Measurements from ENCODE around the gene CLSTN1. TPM values are rescaled to one million over a fixed set of nuclear protein-coding genes. Genes with fewer than 3 reads are reported as not detected.
A peak's percentile ranks its signal among the peaks of the same experiment; 100 is the strongest.

Gene CLSTN1
- total and polyA plus RNA-seq, 2 donors (not counting 1 experiment from before 2014, with no cell fraction given), result 34.9 to 81.4 TPM

- 89% methylated on average over 8 of the region's 9 CpGs for WGBS (ENCODE audit: insufficient coverage)
- peak overlapping the region; percentile 32 for H3K27ac Mint-ChIP-seq
- H3K4me2 ChIP-seq (replicated peaks; ENCODE audit: low read depth, low read length, poor library complexity, severe bottlenecking), result no peak overlapping the region
- H3K79me2 ChIP-seq (ENCODE audit: control insufficient read depth, insufficient read depth, low read length), result peaks cover 11% of the 10 kb centered on the region
- CTCF ChIA-PET, result interaction anchor here (1.0 to 2.2 kb wide), 2 partner anchors 12 to 110 kb away, joined by 4 to 7 read pairs; no protein-coding TSS in a partner anchor
- ATAC-seq (ENCODE audit: low read depth), result no peak
- no peak overlapping the region for H3K9ac ChIP-seq (ENCODE audit: low read length)
- H3K36me3 ChIP-seq (replicated peaks in 1 of 2; ENCODE audit: control extremely low read depth in 1 of 2, control insufficient read depth in 1 of 2, extremely low read depth in 1 of 2, insufficient read depth in 2 of 2, low read length in 1 of 2), result peaks cover 0 to 83% of the 10 kb centered on the region in 2 experiments
- peaks cover 18% of the 10 kb centered on the region for H4K20me1 ChIP-seq (ENCODE audit: control insufficient read depth, insufficient read depth, low read length, poor library complexity, severe bottlenecking)
- no peaks in the 10 kb centered on the region for H3K27me3 ChIP-seq (replicated peaks in 1 of 4; ENCODE audit: control extremely low read depth in 1 of 4, control insufficient read depth in 3 of 4, insufficient read depth in 4 of 4, low read length in 3 of 4)
- no peaks in the 10 kb centered on the region for H3K9me3 Mint-ChIP-seq (ENCODE audit: insufficient read depth)
- H3K4me3 Mint-ChIP-seq, result no peak overlapping the region
- H3K4me3 ChIP-seq (ENCODE audit: control extremely low read depth in 1 of 5, extremely low read depth in 1 of 5, insufficient read depth in 1 of 5, low read depth in 2 of 5, low read length in 4 of 5), result no peak overlapping the region
- no peak for DNase-seq
- no peak overlapping the region for H2AFZ ChIP-seq (ENCODE audit: insufficient read depth, low read depth, low read length, poor library complexity, severe bottlenecking)
- peaks cover 20% of the 10 kb centered on the region for H3K4me1 Mint-ChIP-seq
- intact Hi-C loops (cut with micrococcal nuclease), result no loop called here
- no peaks in the 10 kb centered on the region for H3K9me3 ChIP-seq (ENCODE audit: control extremely low read depth in 1 of 3, control insufficient read depth in 2 of 3, insufficient read depth in 1 of 3, low read length in 2 of 3)
- POLR2A ChIA-PET, result no interaction called here
- H3K27ac ChIP-seq (ENCODE audit: low read length in 2 of 2), result no peak overlapping the region
- H3K27me3 Mint-ChIP-seq, result no peaks in the 10 kb centered on the region
- H3K4me1 ChIP-seq (ENCODE audit: control insufficient read depth in 2 of 2, insufficient read depth in 2 of 2, low read length in 2 of 2), result peaks cover 11 to 18% of the 10 kb centered on the region in 2 donors
- TF ChIP-seq EZH2 (IDR thresholded peaks at IDR 0.05; ENCODE audit: borderline replicate concordance, insufficient read depth, low read depth, low read length, poor library complexity, severe bottlenecking) (no peak), CTCF (IDR thresholded peaks at IDR 0.05) (no peak)
These were observed 86.7 kb downstream of the CLSTN1 start for GRCh38 chr1:9737057-9737456.

GRCh38 chr1:9736241-9736640, 87.5 kb downstream of the CLSTN1 start:
- Mint-ChIP-seq H3K27ac (no peak overlapping the region), H3K4me1 (peaks cover 26% of the 10 kb centered on the region), H3K27me3 (no peaks in the 10 kb centered on the region), H3K9me3 (ENCODE audit: insufficient read depth) (no peaks in the 10 kb centered on the region), H3K4me3 (no peak overlapping the region)
- no peaks in the 10 kb centered on the region for H3K27me3 ChIP-seq (replicated peaks in 1 of 4; ENCODE audit: control extremely low read depth in 1 of 4, control insufficient read depth in 3 of 4, insufficient read depth in 4 of 4, low read length in 3 of 4)
- H2AFZ ChIP-seq (ENCODE audit: insufficient read depth, low read depth, low read length, poor library complexity, severe bottlenecking), result no peak overlapping the region
- POLR2A ChIA-PET, result no interaction called here
- H4K20me1 ChIP-seq (ENCODE audit: control insufficient read depth, insufficient read depth, low read length, poor library complexity, severe bottlenecking), result peaks cover 26% of the 10 kb centered on the region
- TF ChIP-seq EZH2 (IDR thresholded peaks at IDR 0.05; ENCODE audit: borderline replicate concordance, insufficient read depth, low read depth, low read length, poor library complexity, severe bottlenecking), result no peak
- TF ChIP-seq CTCF (IDR thresholded peaks at IDR 0.05), result no peak
- peaks cover 0 to 85% of the 10 kb centered on the region in 2 experiments for H3K36me3 ChIP-seq (replicated peaks in 1 of 2; ENCODE audit: control extremely low read depth in 1 of 2, control insufficient read depth in 1 of 2, extremely low read depth in 1 of 2, insufficient read depth in 2 of 2, low read length in 1 of 2)
- peaks cover 10% of the 10 kb centered on the region for H3K79me2 ChIP-seq (ENCODE audit: control insufficient read depth, insufficient read depth, low read length)
- DNase-seq (no peak), ATAC-seq (ENCODE audit: low read depth) (no peak)
- CTCF ChIA-PET, result no interaction called here
- no peak overlapping the region for H3K4me3 ChIP-seq (ENCODE audit: control extremely low read depth in 1 of 5, extremely low read depth in 1 of 5, insufficient read depth in 1 of 5, low read depth in 2 of 5, low read length in 4 of 5)
- H3K4me1 ChIP-seq (ENCODE audit: control insufficient read depth in 2 of 2, insufficient read depth in 2 of 2, low read length in 2 of 2), result peaks cover 11 to 20% of the 10 kb centered on the region in 2 donors
- H3K27ac ChIP-seq (ENCODE audit: low read length in 2 of 2), result no peak overlapping the region
- no peaks in the 10 kb centered on the region for H3K9me3 ChIP-seq (ENCODE audit: control extremely low read depth in 1 of 3, control insufficient read depth in 2 of 3, insufficient read depth in 1 of 3, low read length in 2 of 3)
- intact Hi-C loops (cut with micrococcal nuclease), result no loop called here
- WGBS (ENCODE audit: insufficient coverage), result 73% methylated on average over 3 of the region's 5 CpGs
- H3K9ac ChIP-seq (ENCODE audit: low read length), result no peak overlapping the region
- H3K4me2 ChIP-seq (replicated peaks; ENCODE audit: low read depth, low read length, poor library complexity, severe bottlenecking), result no peak overlapping the region

All from B cell (primary cell).